ENCODE data around the gene FAM210B. TPM values are rescaled to one million over a fixed set of nuclear protein-coding genes. Genes with fewer than 3 reads are reported as not detected.

FAM210B gene
- total RNA-seq, 120 experiments from 2014 or later: 19.5 to 41.4 (median 28.6) TPM

Other genes starting within 250 kb of the FAM210B start
- gene MC3R, start 110.2 kb upstream of the FAM210B start, total RNA-seq: under 1 TPM in 8 of 120 experiments, not detected in 112; 0.47 to 0.76 (median 0.58) TPM
- gene AURKA, start 33.2 kb downstream of the FAM210B start, total RNA-seq: 1 to 10 TPM; 1.1 to 5.7 (median 2.8) TPM
- 10 to 100 TPM; 15.8 to 37.3 (median 25.6) TPM for gene CSTF1, start 33.7 kb downstream of the FAM210B start, total RNA-seq
- gene CASS4, start 53.3 kb downstream of the FAM210B start, total RNA-seq: 1 to 10 TPM in 110 of 120 experiments, under 1 TPM in 10; 0.25 to 4.8 (median 1.9) TPM
- gene RTF2, start 109.7 kb downstream of the FAM210B start, total RNA-seq: 100 to 1,000 TPM in 55 of 120 experiments, 10 to 100 TPM in 65; 74.7 to 133 (median 99.7) TPM
- 1 to 10 TPM in 8 of 120 experiments, under 1 TPM in 27, not detected in 85; 0.52 to 1.8 (median 0.75) TPM for gene FAM209A, start 165.8 kb downstream of the FAM210B start, total RNA-seq
- 1 to 10 TPM in 17 of 120 experiments, under 1 TPM in 13, not detected in 90; 0.55 to 2.3 (median 1.1) TPM for gene FAM209B, start 174.3 kb downstream of the FAM210B start, total RNA-seq